Measurements from ENCODE around the gene GALNT10. TPM values are rescaled to one million over a fixed set of nuclear protein-coding genes. Genes with fewer than 3 reads are reported as not detected.
"Not testable (repeated sequence)": the region's sequence is repeated elsewhere in the genome, so short reads cannot be mapped to it uniquely, and the experiment has no call there.

GALNT10 gene
- total RNA-seq, result 5.7 TPM

GRCh38 chr5:154190595-154191304, at the start of gene GALNT10:
Gene GALNT10 (plus strand): TSS chr5:154190733. CDS start chr5:154190867, 134 bp downstream.
- DNase-seq (ENCODE audit: low spot score in 2 of 2), result peak; percentile 87 to 91
- FAIRE-seq, result no peak

- no peak for FAIRE-seq
- DNase-seq (ENCODE audit: low spot score in 2 of 2), result no peak
Measured at GRCh38 chr5:154141745-154142221, 48.8 kb upstream of the GALNT10 start.

- DNase-seq (ENCODE audit: low spot score in 2 of 2) (no peak), FAIRE-seq (no peak)
Measured at GRCh38 chr5:154143211-154143641, 47.3 kb upstream of the GALNT10 start.

GRCh38 chr5:154145268-154145667, 45.3 kb upstream of the GALNT10 start:
- DNase-seq (ENCODE audit: low spot score in 2 of 2) (no peak), FAIRE-seq (no peak)

- FAIRE-seq (no peak), DNase-seq (ENCODE audit: low spot score in 2 of 2) (no peak)
Measured at GRCh38 chr5:154146409-154146808, 44.1 kb upstream of the GALNT10 start.

GRCh38 chr5:154147666-154148065, 42.9 kb upstream of the GALNT10 start:
- FAIRE-seq, result no peak
- DNase-seq (ENCODE audit: low spot score in 2 of 2), result no peak

- not testable (repeated sequence) for DNase-seq (ENCODE audit: low spot score in 2 of 2); FAIRE-seq
Measured at GRCh38 chr5:154150471-154150870, 40.1 kb upstream of the GALNT10 start.

GRCh38 chr5:154157483-154158378, 32.8 kb upstream of the GALNT10 start:
- no peak for FAIRE-seq
- no peak for DNase-seq (ENCODE audit: low spot score in 2 of 2)

GRCh38 chr5:154158379-154158737, 32.2 kb upstream of the GALNT10 start:
- no peak for FAIRE-seq
- DNase-seq (ENCODE audit: low spot score in 2 of 2), result no peak

- FAIRE-seq (no peak), DNase-seq (ENCODE audit: low spot score in 2 of 2) (no peak)
Measured at GRCh38 chr5:154159343-154159742, 31.2 kb upstream of the GALNT10 start.

GRCh38 chr5:154162539-154163151, 27.9 kb upstream of the GALNT10 start:
- FAIRE-seq, result no peak
- DNase-seq (ENCODE audit: low spot score in 2 of 2), result no peak

- no peak for FAIRE-seq
- DNase-seq (ENCODE audit: low spot score in 2 of 2), result no peak
Measured at GRCh38 chr5:154163327-154164248, 26.9 kb upstream of the GALNT10 start.

GRCh38 chr5:154164249-154164581, 26.3 kb upstream of the GALNT10 start:
- no peak for DNase-seq (ENCODE audit: low spot score in 2 of 2)
- FAIRE-seq, result no peak

- no peak for FAIRE-seq
- no peak for DNase-seq (ENCODE audit: low spot score in 2 of 2)
Measured at GRCh38 chr5:154165886-154166285, 24.6 kb upstream of the GALNT10 start.

- FAIRE-seq (no peak), DNase-seq (ENCODE audit: low spot score in 2 of 2) (no peak)
Measured at GRCh38 chr5:154166901-154167791, 23.4 kb upstream of the GALNT10 start.

- no peak for FAIRE-seq
- no peak for DNase-seq (ENCODE audit: low spot score in 2 of 2)
Measured at GRCh38 chr5:154168395-154168794, 22.1 kb upstream of the GALNT10 start.

GRCh38 chr5:154172785-154173184, 17.7 kb upstream of the GALNT10 start:
- DNase-seq (ENCODE audit: low spot score in 2 of 2) (no peak), FAIRE-seq (no peak)

- FAIRE-seq (no peak), DNase-seq (ENCODE audit: low spot score in 2 of 2) (no peak)
Measured at GRCh38 chr5:154174091-154174490, 16.4 kb upstream of the GALNT10 start.

- FAIRE-seq, result no peak
Measured at GRCh38 chr5:154176181-154176580, 14.4 kb upstream of the GALNT10 start.

More at GRCh38 chr5:154176181-154176580, 14.4 kb upstream of the GALNT10 start:
- DNase-seq (ENCODE audit: low spot score in 2 of 2), result no peak
